Head of caudate nucleus (tissue), 42 donors: ENCODE data around the gene SERPINB7.
A peak's percentile ranks its signal among the peaks of the same experiment; 100 is the strongest.
"Not testable (repeated sequence)": the region's sequence is repeated elsewhere in the genome, so short reads cannot be mapped to it uniquely, and the experiment has no call there.

Experiments used
- DNase-seq, 42 donors: peaks; one replicate each; pipeline versions ENCODE4 v3.0.0 to v3.0.0-alpha.2; 2020 to 2021; ENCODE audit warnings: mixed read lengths in 7 of 42
- intact Hi-C: fragments of 100-400 bp; cut with DNase I; formaldehyde crosslinking; loops from one replicate; pipeline ENCODE4 v1.15.0; 2022

Gene SERPINB7, protein sequence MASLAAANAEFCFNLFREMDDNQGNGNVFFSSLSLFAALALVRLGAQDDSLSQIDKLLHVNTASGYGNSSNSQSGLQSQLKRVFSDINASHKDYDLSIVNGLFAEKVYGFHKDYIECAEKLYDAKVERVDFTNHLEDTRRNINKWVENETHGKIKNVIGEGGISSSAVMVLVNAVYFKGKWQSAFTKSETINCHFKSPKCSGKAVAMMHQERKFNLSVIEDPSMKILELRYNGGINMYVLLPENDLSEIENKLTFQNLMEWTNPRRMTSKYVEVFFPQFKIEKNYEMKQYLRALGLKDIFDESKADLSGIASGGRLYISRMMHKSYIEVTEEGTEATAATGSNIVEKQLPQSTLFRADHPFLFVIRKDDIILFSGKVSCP

GRCh38 chr18:63775166-63775730 is at the start of gene SERPINB7:
Gene SERPINB7 (plus strand): TSS chr18:63775418. CDS start chr18:63782373, 6,955 bp downstream.
- peak in 6 of 42 donors; percentile 3 to 22 (median 11) for DNase-seq

DNA sequence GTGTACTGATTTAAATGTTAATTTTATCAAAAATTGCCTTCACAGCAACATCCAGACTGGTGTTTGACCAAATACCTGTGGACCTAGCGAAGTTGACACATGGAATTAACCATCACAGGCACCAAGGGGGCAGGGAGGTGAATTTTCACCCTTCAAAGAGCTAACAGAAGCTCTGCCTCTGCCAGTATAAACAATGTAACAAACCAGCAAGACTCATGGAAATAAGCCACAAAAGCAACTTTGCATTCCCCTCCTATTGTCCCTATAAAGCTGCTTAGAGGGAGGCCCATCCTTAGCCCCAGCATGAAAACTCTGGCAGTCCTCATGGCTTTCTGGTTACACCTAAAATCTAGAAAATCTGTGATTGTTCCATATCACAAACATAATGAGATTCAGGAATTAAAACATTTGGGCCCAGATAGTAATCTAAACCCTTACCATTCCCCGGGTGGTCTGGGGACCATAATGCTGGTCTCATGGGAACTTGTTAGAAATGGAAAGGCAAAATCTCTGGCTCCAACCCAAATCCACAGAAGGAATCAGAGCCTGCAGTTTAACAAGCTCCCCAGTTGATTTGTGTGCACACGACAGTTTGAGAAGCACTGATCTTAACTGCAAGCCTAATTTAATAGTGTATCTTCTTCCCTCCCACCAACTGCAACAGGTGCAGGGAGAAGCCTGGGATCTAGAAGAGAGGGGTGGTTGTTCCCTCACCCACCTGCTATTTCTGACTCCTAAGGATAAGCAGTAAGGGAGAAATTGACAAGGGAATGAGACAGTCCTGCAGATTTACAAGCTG is 49.3 kb upstream of the SERPINB7 start:
- no peak for DNase-seq
- intact Hi-C loops = no loop called here

More at GRCh38 chr18:63775166-63775730, at the start of gene SERPINB7:
- intact Hi-C loops = no loop called here

- intact Hi-C loops = no loop called here
- DNase-seq = no peak
Observed at GRCh38 chr18:63730773-63731172, 44.4 kb upstream of the SERPINB7 start.

- intact Hi-C loops = no loop called here
- no peak for DNase-seq
Observed at GRCh38 chr18:63731215-63731614, 44.0 kb upstream of the SERPINB7 start.

- no peak for DNase-seq
- intact Hi-C loops = no loop called here
Observed at GRCh38 chr18:63736876-63737275, 38.3 kb upstream of the SERPINB7 start.

DNA sequence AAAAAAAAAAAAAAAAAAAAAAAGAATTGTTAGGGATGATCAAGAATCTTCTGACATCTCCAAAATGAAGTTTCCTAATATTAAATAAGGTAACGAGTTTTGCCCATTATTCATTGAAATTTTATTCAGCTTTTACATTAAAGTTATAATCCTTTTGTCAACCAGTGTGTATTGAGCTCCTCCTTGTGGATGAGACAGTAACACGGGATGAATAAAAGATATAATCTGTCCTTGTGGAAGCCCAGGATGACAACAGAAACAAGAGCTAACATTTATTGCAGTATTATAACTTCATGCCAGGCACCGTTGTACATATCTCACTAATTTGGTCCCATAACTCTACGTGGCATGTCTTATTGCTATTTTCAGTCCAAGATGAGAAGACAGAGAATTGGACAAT is 33.4 kb upstream of the SERPINB7 start:
- DNase-seq = peak in 1 of 42 donors; percentile 8
- intact Hi-C loops = no loop called here

DNA sequence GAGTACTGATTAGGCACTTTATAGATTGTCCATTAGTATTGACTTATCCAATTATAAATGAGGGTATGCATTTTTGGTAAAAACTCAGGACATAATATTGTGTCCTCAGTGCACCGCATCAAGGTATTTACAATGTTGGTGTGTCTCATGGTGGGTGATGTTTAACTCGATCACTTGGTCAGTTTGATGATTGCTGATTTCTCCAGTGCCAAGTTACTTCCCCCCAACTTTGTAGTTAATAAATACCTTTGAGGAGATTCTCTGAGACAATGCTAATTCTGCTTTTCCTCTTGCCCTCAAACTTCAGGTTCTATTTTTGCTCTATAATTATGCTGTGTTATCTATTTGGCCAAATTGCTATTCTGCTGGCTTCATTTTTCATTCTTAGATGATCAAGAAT is 28.2 kb upstream of the SERPINB7 start:
- DNase-seq = no peak
- intact Hi-C loops = no loop called here

GRCh38 chr18:63749489-63749888 is 25.7 kb upstream of the SERPINB7 start:
- DNase-seq = no peak
- intact Hi-C loops = no loop called here

GRCh38 chr18:63752636-63753035 is 22.6 kb upstream of the SERPINB7 start:
- DNase-seq = no peak
- intact Hi-C loops = no loop called here

- intact Hi-C loops = no loop called here
- DNase-seq = no peak
Observed at GRCh38 chr18:63753676-63754075, 21.5 kb upstream of the SERPINB7 start.

DNA sequence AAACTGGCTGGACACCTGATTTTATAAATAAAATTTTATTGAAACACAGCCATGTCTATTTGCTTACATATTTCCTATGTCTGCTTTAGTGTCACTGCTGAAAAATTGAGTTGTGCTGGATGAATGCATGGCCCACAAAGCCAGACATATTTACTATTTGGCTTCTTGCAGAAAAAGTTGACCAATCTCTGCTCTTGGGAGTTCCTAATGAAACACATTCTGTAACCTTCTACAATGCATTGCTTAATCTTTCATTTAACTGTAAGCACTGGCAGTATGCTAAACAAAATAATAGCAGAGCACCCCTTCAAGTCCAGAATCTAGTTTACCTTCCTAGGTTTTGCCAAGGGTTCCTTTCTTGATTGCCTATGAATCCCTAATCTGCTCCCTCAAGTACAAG is 17.7 kb upstream of the SERPINB7 start:
- no peak for DNase-seq
- intact Hi-C loops = no loop called here

DNA sequence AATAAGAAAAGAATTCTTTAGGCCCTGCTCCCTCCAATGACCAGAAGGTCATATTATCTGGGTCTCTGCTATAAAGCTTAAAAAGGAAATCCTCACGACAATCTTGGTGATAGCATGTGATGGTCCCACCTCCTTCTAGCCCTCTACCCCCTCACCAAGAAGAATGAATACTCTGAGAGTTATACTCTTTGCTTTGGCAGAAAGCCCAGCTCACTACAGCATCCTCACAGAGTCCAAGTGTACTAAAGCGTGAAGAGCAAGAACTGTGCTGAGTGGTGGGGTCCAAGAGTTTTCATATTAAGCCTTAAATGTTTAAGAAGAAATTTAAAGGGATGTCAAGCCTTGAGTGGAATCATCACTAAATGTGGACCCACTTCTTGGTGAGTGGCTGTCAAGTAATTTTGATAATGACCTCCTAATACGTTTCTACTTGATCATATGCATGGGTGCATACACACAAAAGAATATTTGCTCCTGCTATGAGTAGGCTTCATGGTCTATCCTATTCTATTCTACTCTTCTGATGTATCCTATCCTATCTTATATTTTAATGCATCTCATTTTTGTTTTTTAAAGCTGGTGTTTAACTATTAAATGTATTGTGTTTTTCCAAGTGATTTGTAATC is 16.5 kb upstream of the SERPINB7 start:
- intact Hi-C loops = no loop called here
- no peak for DNase-seq

DNA sequence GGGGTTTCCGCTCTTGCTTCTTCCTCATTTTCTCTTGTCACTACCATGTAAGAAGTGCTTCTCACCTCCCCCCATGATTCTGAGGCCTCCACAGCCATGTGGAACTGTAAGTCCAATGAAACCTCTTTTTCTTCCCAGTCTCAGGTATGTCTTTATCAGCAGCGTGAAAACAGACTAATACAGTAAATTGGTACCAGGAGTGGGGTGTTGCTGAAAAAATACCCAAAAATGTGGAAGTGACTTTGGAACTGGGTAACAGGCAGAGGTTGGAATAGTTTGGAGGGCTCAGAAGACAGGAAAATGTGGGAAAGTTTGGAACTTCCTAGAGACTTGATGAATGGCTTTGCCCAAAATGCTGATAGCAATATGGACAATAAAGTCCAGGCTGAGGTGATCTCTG is 15.4 kb upstream of the SERPINB7 start:
- DNase-seq = not testable (repeated sequence)

GRCh38 chr18:63762518-63762917 is 12.7 kb upstream of the SERPINB7 start:
- intact Hi-C loops = no loop called here
- DNase-seq = no peak

More for the DNA sequence above, 15.4 kb upstream of the SERPINB7 start:
- intact Hi-C loops = not testable (repeated sequence)

DNA sequence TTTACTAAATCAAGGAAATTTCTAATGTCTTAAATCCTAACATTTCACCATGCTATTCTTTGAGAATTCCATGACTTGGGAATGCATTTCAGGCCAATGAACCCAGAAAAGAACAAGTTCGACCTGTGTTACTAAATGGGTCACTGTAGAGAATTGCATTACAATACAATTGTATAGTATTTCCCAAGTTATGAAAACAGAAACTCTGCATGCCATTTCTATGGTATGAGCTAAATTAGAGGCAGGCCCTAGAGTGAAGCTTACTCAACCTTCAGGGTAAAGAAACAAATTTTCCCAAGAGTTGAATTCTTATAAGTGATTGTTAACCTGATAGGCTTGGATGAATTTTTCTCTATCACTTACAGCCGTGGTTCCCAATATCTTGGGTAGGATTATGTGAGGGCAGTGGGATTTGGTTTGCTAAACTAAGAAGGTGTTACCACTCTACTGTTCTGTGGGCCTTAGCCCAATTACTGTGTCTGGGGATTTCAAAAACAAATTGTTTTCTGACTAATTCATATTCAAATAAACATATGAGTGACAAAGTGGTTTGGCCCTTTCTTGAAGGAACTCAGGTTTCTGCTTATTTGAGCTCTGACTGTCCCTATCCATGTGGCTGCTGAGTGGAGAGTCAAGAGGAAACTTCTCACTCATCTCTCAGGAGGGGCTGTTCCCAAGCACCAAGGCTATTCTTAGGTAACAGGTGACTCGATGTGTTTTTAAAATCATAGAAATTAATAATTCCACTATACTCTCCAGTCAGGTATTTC is 11.2 kb upstream of the SERPINB7 start:
- intact Hi-C loops = no loop called here
- DNase-seq = no peak

GRCh38 chr18:63765837-63766236 is 9.4 kb upstream of the SERPINB7 start:
- no peak for DNase-seq
- intact Hi-C loops = no loop called here

GRCh38 chr18:63773551-63773950 is 1.7 kb upstream of the SERPINB7 start:
- intact Hi-C loops = no loop called here
- DNase-seq = no peak

DNA sequence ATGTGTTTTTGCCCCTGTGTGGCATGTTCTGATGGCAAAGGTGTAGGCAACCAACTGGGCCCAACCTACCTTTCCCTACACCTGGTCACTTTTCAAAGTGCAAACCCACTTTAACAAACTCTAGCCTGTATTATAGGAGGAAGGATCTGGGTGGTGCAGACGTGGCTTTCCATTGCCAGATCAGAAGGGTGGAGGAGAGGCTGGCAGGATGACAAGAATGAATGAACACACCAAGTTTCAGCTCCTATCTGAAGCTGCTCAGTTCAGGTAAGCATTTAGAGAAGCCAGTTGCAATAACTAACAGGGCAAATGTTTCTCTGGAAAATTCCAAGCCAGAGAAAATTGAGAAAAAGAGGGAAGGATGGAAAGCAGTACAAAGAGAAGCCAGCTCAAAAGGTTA is 707 bp upstream of the SERPINB7 start:
- no peak for DNase-seq
- intact Hi-C loops = no loop called here

DNA sequence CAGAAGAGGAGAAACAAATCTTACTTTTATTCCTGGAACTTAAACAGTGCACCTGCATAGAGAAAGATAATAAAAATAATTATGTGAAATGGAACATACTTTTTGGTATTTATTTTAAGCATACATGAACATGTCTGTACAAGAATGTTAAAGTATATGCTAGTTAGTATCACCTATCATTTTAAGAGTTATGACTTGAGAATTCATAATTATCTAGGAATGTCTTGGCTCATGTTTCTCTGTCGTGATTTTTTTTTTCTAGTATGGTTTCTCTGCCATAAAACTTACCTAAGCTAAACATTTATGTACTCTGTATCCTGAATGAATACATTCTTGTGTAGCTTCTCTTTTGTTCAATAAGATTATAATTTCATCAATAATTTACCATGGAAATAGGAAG is 4.2 kb downstream of the SERPINB7 start:
- DNase-seq = no peak
- intact Hi-C loops = no loop called here
